NCI-H748 treated with DMSO at 0.1 percent for 48 hours (cell line): ENCODE results near the gene TPRA1.
A peak's percentile ranks its signal among the peaks of the same experiment; 100 is the strongest.

ENCODE experiments used
- DNase-seq: peaks from one replicate; lab custom pipeline; 2025; lab: John Stamatoyannopoulos, UW

Gene TPRA1

DNA sequence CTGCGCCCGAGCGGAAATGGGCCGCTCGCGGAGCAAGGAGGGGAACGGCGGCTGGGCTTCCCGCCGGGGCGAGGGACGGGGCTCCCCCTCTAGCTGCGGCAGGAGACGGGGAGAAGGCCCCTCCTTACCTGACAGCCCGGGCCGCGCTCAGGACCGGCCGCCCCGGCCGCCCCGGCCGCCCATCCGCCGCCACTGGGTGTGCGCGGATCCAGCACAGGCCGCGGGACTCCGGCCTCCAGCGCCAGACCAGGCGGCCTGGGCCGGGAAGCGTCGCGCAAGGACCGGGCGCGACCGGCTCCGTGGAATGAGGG, 296 bp downstream of the TPRA1 start:
- DNase-seq = no peak

GRCh38 chr3:127589600-127590281, 792 bp downstream of the TPRA1 start:
- no peak for DNase-seq

- DNase-seq = no peak
Measured at GRCh38 chr3:127588806-127589577, 1.5 kb downstream of the TPRA1 start.

GRCh38 chr3:127587876-127588275, 2.7 kb downstream of the TPRA1 start:
- DNase-seq = no peak

GRCh38 chr3:127585813-127586413, 4.6 kb downstream of the TPRA1 start:
- no peak for DNase-seq

- DNase-seq = no peak
Measured at GRCh38 chr3:127585163-127585812, 5.2 kb downstream of the TPRA1 start.

GRCh38 chr3:127584734-127585133, 5.8 kb downstream of the TPRA1 start:
- DNase-seq = no peak

DNA sequence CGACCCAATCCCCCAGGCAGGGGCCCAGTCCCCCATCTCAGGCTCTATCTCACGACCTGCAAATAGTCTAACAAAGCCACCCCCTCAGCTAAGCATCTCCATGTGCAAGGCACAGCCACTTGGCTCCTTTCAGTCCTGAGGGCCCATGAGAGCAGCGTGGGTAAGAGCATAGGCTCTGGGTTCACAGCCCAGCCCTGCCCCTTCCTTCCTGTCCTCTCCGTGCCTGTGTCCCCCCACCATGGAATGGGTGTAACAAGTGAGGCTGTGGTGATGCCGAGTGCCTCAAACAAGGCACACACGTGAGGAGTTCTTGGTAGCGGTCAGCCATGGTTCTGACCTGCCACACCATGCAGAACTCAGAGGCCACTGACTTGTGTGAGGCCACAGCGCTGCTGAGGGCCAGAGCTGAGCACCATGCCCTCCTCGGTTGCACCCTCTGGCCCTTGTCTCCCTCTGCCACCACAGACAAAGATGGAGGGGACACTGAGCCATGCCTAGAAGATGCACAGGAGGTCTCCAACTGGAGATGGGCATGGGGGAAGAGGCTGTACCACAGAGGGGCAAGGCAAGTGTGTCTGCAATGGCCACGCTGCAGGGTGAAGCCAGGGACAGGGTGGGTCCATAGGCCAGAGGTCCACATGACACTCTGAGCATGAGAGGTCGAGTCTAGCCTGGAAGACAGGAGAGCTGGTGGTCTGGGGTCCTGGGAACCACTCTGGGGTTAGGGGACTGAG, 10.0 kb downstream of the TPRA1 start:
- no peak for DNase-seq

DNA sequence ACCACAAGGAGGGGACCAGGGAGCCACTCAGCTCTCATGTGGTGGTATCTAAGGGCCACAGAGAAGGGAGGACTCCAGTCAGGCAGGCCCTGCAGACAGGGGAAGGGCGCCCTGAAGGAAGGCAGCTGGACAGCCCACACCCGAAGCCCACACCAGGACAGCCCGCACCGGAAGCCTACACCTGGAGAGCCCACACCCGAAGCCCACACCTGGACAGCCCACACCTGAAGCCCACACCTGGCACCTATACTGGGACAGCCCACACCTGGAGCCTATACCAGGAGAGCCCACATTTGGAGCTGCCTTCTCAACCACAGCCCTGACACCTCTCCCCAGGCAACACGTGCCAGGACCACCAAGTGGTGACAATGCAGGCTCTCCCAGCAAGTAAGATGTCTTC, 11.7 kb downstream of the TPRA1 start:
- DNase-seq = no peak

- no peak for DNase-seq
Measured at GRCh38 chr3:127578168-127578567, 12.4 kb downstream of the TPRA1 start.

GRCh38 chr3:127577448-127577847, 13.1 kb downstream of the TPRA1 start:
- DNase-seq = no peak

GRCh38 chr3:127574880-127575878, 15.4 kb downstream of the TPRA1 start:
- DNase-seq = peak; percentile 52

DNA sequence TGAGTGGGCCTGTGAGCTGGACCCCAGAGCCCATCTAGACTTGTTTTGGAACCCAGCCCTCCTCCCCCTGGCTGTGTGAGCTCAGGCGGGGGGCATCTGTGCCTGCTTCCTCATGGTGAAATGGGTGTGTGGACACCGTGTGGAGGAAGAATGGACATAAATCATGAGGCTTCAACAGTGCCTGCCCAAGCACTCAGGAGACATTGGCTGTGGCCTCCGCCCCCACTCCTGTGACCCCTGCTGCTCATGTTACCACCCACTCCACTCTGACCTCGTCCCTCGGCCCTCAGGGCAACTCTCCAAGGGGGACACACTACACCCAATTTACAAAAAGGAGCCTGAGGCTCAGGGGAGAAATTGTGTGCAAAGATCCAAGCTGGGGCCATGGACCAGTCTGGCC, 16.6 kb downstream of the TPRA1 start:
- DNase-seq = no peak

DNA sequence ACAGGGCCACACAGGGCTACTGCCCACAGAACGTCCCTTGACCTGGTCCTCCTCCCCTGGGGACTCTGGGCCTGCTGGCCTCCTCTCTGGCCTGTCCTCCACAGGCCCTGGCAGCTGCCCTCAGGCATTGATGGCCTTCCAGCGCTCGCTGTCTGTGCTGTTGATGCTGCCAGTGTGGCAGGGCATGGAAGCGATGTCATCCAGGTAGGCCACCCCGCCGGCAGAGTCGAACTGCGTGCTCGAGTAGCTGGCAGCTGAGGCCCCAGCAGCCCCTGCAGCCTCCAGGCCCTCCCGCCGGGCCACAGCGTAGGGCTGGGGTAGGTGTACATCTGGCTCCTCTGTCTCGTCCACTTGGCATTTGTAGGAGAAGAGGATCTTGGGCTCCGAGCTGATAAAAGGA, 17.1 kb downstream of the TPRA1 start:
- DNase-seq = no peak

- DNase-seq = no peak
Measured at GRCh38 chr3:127572735-127573134, 17.8 kb downstream of the TPRA1 start.

DNA sequence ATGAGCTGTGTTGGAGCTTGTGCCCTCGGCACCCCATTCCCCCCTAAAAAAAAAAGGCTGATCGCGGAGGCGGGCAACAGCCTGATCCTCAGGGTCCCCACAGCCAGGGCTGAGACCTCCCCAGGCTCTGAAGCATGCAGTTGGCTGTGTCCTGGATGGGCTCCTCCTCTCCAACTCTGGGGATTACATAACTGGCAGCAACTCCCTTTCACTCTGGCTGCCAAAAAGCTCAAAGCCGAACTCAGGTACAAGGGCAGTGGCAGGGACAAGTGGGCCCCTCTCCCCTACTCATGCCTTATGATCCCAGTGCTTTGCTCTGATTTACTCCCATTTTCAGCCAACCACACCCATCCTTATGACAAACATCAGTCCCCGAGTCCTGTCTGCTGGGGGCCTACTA, 18.3 kb downstream of the TPRA1 start:
- DNase-seq = no peak

DNA sequence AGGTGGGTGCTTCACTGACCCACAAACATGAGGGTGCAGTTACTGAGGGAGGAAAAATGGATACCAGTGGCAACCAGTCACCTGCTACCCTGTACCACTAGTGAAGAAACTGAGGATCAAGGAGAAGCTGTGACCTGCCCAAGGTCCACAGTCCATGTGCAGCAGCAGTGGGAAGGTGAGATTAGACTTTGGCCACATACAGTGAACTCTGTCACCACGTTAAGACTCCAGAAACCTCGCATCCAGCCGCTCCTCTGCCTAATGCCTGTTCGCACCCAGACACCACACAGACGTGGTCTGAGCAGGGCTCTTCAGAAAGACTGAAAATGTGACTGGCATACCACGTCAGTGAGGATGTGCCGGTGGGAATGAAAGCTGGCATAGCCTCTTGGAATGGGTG, 20.0 kb downstream of the TPRA1 start:
- DNase-seq = no peak

DNA sequence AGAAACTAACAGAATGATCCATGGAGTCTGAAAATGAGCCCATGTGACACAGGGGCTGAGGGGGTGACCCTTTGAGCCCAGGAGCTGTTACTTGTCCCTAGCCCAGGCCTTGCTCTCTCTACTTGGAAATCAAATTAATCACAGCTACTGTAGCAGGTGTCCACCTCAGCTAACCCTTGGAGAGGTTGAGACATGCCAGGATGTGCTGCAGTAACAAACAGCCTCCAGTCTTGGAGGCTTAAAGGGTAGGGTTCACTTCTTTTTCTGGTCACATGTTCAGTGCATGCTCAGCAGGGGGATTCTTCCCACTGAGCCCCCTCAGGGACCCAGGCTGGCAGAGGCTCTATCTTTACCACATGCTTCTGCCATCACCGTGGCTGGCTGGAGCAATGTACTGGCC, 21.4 kb downstream of the TPRA1 start:
- DNase-seq = no peak

- DNase-seq = no peak
Measured at GRCh38 chr3:127568586-127568985, 21.9 kb downstream of the TPRA1 start.

- DNase-seq = no peak
Measured at GRCh38 chr3:127566833-127567232, 23.7 kb downstream of the TPRA1 start.

- no peak for DNase-seq
Measured at GRCh38 chr3:127565711-127566110, 24.8 kb downstream of the TPRA1 start.
